GM18519 (cell line): ENCODE measurements around the gene SCYGR4.
A peak's percentile ranks its signal among the peaks of the same experiment; 100 is the strongest.
"Not testable (repeated sequence)": the region's sequence is repeated elsewhere in the genome, so short reads cannot be mapped to it uniquely, and the experiment has no call there.

Source experiments
- ATAC-seq: cut with Tn5 transposase; IDR thresholded peaks from one replicate; pipeline ENCODE4 v1.9.1; 2021; ENCODE audit warnings: mild to moderate bottlenecking, moderate library complexity; ENCODE audit not compliant: unreplicated experiment, low FRiP score

The SCYGR4 gene

DNA sequence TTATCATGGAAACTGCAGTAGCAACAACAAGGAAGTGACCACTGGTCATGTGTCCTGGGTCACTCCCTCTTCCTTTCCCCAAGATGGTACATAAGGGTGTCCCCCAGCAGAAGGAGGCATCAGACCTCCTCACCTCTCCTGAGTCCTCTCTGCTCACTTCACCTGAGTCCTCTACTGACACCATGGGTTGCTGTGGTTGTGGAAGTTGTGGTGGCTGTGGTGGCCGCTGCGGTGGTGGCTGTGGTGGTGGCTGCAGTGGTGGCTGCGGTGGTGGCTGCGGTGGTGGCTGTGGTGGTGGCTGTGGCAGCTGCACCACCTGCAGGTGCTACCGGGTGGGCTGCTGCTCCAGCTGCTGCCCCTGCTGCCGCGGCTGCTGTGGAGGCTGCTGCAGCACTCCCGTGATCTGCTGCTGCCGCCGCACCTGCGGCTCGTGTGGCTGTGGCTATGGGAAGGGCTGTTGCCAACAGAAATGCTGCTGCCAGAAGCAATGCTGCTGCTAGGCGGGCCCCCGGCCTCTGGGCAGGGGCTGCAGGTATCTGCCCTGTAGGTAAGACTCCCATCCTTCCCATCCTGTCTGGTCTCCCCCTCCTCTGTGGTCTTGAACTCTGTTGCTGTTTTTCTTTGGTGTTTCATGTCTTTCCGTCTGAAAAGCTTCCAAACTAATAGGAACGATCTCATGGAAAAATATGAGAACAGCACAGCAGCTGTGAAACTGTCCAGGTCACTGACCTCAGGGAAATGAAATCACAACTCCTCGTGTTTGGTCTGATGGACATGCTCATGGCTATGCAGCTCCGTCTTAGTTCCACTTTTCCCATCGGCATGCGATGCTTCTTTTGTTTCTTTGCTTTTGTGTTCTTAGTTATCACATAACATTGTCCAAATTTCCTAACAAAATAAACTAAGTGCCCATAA, at the start of gene SCYGR4:
TSS of gene SCYGR4 (plus strand) at position 183 of the 915 bp plus-strand sequence. CDS start at position 183, 0 bp downstream.
- no peak for ATAC-seq

DNA sequence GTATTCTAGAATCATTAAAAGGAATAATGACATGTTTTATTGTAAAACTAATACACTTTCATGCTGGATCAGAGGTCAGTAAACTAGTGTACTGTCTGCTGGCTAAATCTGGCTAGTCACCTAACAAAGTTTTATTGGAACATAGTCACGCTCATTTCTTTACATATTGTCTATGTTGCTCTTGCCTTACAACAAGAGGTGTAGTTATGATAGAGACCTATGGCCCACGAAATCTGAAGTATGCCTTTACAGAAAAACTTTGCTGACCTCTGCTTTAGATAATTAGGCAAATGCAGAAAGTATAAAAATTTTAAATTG, 48.5 kb upstream of the SCYGR4 start:
- no peak for ATAC-seq

GRCh38 chr2:227570615-227571014, 46.7 kb upstream of the SCYGR4 start:
- no peak for ATAC-seq

GRCh38 chr2:227576110-227576509, 41.2 kb upstream of the SCYGR4 start:
- ATAC-seq, result no peak

- ATAC-seq, result no peak
These were observed 40.5 kb upstream of the SCYGR4 start for GRCh38 chr2:227576812-227577211.

DNA sequence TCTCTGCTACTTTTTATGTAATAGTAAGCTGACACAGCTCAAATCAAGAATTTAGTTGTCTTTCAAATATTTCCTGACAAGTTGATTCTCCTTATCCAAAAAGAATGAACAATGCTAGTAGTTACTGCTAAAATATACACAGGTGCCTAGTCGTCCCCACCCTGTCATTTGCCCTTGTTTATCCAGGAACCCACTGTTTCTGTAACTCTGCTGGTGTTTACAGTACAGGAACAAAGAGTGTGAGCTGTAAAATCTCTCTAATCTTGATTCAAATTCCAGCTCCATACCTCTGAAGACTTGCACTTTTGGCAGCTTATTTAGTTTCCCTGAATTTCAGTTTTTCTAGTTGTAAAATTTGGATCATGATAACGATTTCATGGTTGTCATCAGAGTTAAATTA, 39.7 kb upstream of the SCYGR4 start:
- ATAC-seq, result no peak

DNA sequence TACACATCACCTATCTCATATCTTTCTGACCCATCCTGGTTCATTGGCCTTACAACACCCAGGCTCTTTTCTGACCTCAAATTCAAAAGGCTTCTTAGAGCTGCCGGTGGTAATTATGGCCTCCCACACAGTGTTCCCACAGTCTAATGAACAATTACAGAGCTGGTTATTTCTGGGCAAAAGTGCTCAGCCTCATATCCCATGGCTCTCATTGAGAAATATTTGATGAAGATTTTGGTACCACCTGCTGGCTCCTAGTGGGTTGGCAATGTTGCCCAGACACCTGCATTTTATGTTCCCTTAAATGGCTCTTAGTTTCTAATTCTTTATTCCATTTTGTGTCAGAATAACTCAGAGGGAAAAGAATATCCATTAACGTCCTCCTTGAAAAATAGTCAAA, 38.7 kb upstream of the SCYGR4 start:
- no peak for ATAC-seq

GRCh38 chr2:227579791-227580190, 37.5 kb upstream of the SCYGR4 start:
- ATAC-seq, result no peak

DNA sequence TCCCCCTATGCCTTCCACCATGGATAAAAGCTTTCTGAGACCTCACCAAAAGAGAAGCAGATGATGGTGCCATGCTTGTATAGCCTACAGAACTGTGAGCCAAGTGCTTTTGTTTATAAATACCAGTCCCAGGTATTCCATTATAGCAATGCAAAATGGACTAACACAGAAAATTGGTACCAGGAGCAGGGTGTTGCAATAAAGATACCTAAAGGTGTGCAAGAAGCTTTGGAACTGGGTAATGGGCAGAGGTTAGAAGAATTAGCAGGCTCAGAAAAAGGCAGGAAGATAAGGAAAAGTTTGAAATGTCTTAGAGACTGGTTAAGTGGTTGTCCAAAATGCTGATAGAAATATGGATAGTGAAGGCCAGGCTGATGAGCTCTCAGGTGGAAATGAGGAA, 34.9 kb upstream of the SCYGR4 start:
- no peak for ATAC-seq

- peak; percentile 72 for ATAC-seq
These were observed 24.5 kb upstream of the SCYGR4 start for GRCh38 chr2:227592694-227593387.

DNA sequence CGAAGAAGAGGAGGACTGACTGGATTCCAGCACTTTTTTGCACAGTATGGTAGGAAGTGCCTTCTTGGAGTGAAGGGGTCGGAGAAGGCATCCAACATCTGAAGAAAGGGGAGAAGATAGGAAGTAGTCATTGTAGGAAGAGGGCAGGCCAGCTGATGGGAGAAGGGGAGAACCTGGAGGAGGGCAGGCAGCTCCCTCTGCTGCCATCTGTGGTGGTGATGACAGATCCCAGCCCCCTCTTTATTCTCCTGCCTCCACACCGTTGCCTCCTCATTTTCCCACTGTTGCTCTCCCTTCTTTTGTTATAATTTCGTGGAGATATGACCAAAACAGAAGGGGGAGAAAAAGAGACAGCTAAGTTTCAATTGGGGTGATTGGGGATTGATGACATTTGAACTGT, 21.5 kb upstream of the SCYGR4 start:
- ATAC-seq, result no peak

DNA sequence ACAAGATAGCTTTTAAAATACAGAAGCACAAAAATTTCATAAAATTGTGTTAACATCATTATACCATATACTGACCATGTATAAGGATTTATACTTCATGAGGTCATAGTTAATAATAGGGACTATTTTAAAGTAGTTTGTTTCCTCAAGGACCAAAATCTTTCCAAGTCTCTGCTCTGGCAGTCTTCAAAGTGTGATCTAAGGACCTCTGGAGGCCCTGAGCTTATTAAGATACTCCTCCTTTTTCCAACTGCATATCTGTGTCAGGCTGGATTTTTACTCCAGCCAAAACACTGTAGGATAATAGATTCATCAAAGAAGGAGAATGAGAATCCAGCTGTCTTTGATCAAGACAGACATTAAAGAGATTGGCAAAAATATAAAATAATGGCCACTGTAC, 20.3 kb upstream of the SCYGR4 start:
- ATAC-seq, result no peak

- no peak for ATAC-seq
These were observed 19.3 kb upstream of the SCYGR4 start for GRCh38 chr2:227597998-227598397.

GRCh38 chr2:227598835-227599503, 18.3 kb upstream of the SCYGR4 start, which contains the start of gene SCYGR2:
Gene SCYGR2, plus strand, starts transcription at chr2:227598893. Its CDS starts 0 bp downstream, at chr2:227598893.
- ATAC-seq, result not testable (repeated sequence)

DNA sequence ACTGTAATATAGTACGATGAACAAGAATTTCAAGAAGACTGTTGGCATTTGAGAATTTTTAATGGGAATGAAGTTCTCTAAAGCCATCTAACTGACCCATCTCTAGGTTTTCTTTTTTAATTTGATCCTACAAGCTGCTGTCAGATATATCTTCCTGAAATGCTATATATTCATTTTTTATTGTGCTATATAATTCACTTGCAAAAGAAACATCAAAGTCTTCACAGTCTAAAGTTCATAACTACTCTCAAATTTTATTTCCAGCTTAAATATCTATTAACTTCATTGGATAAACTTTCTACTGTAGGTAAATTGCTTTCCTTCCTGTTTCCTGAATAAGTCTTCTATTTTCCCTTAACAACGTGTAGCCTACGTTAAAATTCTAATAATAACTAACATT, 14.9 kb upstream of the SCYGR4 start:
- no peak for ATAC-seq

DNA sequence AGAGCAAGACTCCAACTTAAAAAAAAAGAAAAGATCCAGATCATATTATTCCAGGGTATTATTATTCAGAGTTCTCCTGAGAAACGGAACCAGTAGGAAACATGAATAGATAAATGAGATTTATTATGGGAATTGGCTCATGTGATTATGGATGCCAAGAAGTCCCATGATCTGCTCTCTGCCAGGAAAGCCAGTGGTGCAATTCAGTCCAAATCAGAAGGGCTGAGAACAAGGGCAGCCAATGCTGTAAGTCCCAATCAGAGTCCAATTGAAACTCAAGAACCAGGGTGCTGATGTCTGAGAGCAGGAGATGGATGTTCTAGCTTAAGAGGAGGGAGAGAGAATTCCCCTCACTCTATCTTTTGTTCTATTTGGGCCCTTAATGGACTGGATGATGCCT, 10.8 kb upstream of the SCYGR4 start:
- no peak for ATAC-seq

DNA sequence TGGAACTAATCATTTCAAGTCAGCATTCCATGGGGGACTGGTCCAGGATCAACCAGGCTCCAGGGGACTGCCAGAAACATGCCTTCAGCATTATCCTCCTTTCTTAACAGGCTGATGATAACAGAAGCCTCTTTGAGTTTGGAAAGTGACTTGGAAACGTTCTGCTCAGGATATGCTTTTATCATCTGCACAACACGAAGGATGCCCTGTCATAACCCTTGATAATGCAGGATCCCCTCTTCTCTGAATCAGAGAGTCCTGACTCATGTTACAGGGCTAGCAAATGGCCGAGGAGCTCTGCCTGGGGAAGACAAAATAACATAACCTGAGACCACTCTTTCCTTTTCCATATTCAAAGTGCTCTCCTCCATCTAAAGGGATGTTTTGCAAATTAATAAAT, 9.4 kb upstream of the SCYGR4 start:
- ATAC-seq, result no peak

GRCh38 chr2:227608561-227609338, 8.5 kb upstream of the SCYGR4 start:
- ATAC-seq, result no peak

DNA sequence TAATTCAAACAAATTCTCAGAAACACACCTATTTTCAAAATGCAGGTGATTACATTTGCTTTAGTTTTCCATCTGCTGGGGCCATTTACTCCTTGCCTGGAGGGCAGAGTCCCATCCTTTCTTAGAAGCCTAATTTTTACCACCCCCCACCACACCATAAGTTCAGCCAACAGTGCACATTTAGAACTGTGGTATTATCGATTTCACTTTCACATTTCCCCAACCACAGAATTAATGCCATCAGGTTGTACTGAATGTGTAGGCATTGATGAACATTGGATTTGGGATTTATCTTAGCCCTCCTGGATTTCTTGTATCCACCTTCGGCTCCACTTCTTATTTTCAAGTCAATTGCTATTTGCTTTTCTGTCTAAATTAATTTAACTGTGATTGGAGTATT, 7.2 kb upstream of the SCYGR4 start:
- no peak for ATAC-seq

DNA sequence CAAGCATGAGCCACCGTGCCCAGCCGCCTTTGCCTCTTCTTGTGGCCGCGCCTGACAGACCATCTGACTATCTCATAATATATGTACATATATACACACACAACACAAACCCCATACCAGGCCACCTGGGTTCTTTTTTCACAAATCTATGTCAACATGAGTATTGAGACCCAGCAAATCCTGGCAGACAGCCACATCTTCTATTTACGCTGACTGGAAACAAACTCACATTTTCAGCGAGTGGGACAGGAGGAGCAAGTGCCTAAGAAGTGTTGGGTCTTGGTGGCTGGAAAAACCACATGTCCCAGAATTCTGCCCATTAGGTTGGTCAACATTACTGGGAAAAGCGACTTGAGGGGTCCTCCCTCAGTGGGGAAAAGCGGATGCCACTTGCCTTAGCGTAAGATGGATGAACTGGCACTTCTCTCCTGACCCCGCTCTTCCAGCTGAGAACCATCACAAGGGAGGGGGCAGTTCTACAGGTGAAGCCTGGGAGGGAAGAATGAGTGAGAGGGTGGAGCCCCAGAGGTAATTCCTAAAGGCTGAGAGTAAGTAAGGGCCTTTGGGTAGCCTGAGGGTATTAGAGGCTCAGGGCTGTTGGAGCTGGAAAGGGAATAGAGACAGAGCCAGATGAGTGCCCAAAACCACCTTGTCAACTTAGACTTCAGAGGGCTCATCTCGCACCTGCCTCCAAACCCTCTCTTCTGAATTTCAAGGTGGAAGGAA, 4.6 kb upstream of the SCYGR4 start:
- no peak for ATAC-seq
